Kidney (tissue), 14 donors: Measurements from ENCODE around the gene SLC30A3. TPM values are rescaled to one million over a fixed set of nuclear protein-coding genes. Genes with fewer than 3 reads are reported as not detected.
"Not testable (repeated sequence)": the region's sequence is repeated elsewhere in the genome, so short reads cannot be mapped to it uniquely, and the experiment has no call there.

Experiments
- DNase-seq, 5 donors: peaks; one replicate each; pipeline ENCODE4 v3.0.0-alpha.2; 2013 to 2020
- FAIRE-seq: peaks from 2 replicates; lab custom pipeline; 2012; peaks lifted over from hg19 to GRCh38; lab: Jason Lieb, UNC
- H3K27ac ChIP-seq, 2 donors: one replicate each; pipeline ENCODE4 v1.7.0; 2013; ENCODE audit warnings: low read depth in 2 of 2, low read length in 2 of 2, inconsistent platforms in 1 of 2
- H3K27me3 ChIP-seq: one replicate; pipeline ENCODE4 v1.7.1; 2013; ENCODE audit warnings: low read length, inconsistent platforms; ENCODE audit not compliant: control insufficient read depth, insufficient read depth
- H3K36me3 ChIP-seq, 3 donors: one replicate each; pipeline versions ENCODE4 v1.7.0 to v1.7.1; 2013; ENCODE audit warnings: low read length in 3 of 3, control low read depth in 1 of 3, inconsistent platforms in 1 of 3; ENCODE audit not compliant: insufficient read depth in 3 of 3, control insufficient read depth in 2 of 3
- H3K4me1 ChIP-seq, 3 donors: one replicate each; pipeline versions ENCODE4 v1.7.0 to v1.7.1; 2013; ENCODE audit warnings: low read length in 3 of 3, inconsistent platforms in 1 of 3, low read depth in 1 of 3; ENCODE audit not compliant: control insufficient read depth in 2 of 3, insufficient read depth in 2 of 3
- H3K4me3 ChIP-seq, 3 donors: one replicate each; pipeline versions ENCODE4 v1.7.0 to v1.8.1; 2013; ENCODE audit warnings: low read length in 3 of 3, control low read depth in 1 of 3, inconsistent platforms in 1 of 3
- H3K9ac ChIP-seq, 3 donors: one replicate each; pipeline versions ENCODE4 v1.7.0 to v1.7.1; 2013; ENCODE audit warnings: low read length in 3 of 3, control low read depth in 1 of 3, inconsistent platforms in 1 of 3
- H3K9me3 ChIP-seq, 3 donors: one replicate each; pipeline versions ENCODE4 v1.7.0 to v1.7.1; 2013; ENCODE audit warnings: low read length in 3 of 3, control low read depth in 1 of 3, inconsistent platforms in 1 of 3; ENCODE audit not compliant: control insufficient read depth in 2 of 3, insufficient read depth in 1 of 3
- CTCF ChIP-seq: IDR thresholded peaks from 3 replicates; pipeline ENCODE4 v1.5.1; 2012; ENCODE audit warnings: mild to moderate bottlenecking, moderate library complexity, borderline replicate concordance; ENCODE audit not compliant: insufficient read depth; ENCODE audit errors: extremely low read depth
- intact Hi-C: fragments of 100-400 bp; cut with DNase I; formaldehyde crosslinking; loops from one replicate; pipeline ENCODE4 v1.11.1; 2022
- polyA plus RNA-seq: library from polyadenylated mRNA; stranded (reverse); fragments of 350-450 nt; fragmentation: Illumina TruSeq; extraction: RNeasy Lipid Tissue Mini Kit (QIAGEN cat#74804); gene quantifications from one replicate; pipeline ENCODE4 v1.2.3, GENCODE V29; 2014; ENCODE audit warnings: low read depth, low replicate concordance; ENCODE audit not compliant: insufficient read depth
- total RNA-seq: library from RNA; stranded (reverse); fragmentation: NEBNext Ultra II Directional; extraction: Animal tissue kit (Norgen Biotek cat#: 25700); gene quantifications from one replicate; pipeline ENCODE4 v1.2.1, GENCODE V29; 2021
- donor health status: control.
- donor health status: control.
- donor health status: control.
- donor health status: control.
- donor health status: control.
- donor health status: DM: yes; HTN: yes; CAD: no.
- donor health status: Normal renal cell carcinoma (clear cell type).

The SLC30A3 gene
- total and polyA plus RNA-seq, 2 donors from 2014 or later, result 0.31 TPM; not detected in 1

- intact Hi-C loops, result loop anchor here (10.0 kb wide), 1 partner anchor 333 kb away; no protein-coding TSS in a partner anchor
- Histone ChIP-seq H3K9ac (no peak overlapping the region), H3K9me3 (no peaks in the 10 kb centered on the region), H3K36me3 (no peaks in the 10 kb centered on the region), H3K4me1 (no peaks in the 10 kb centered on the region), H3K27me3 (no peaks in the 10 kb centered on the region), H3K27ac (no peak overlapping the region), H3K4me3 (no peak overlapping the region)
- no peak for DNase-seq
- no peak for TF ChIP-seq CTCF
- FAIRE-seq, result no peak
Observed at GRCh38 chr2:27278010-27278409, 15.2 kb upstream of the SLC30A3 start.

GRCh38 chr2:27275211-27276150 is 12.6 kb upstream of the SLC30A3 start, which contains the start of gene DNAJC5G:
Gene DNAJC5G (plus strand): TSS chr2:27275433. CDS start chr2:27276729, 1,296 bp downstream.
- intact Hi-C loops, result loop anchor here (10.0 kb wide), 1 partner anchor 331 kb away; no protein-coding TSS in a partner anchor
- H3K4me3 ChIP-seq, result no peak within 1 kb of the TSS
- no peaks in the 10 kb centered on the region for H3K36me3 ChIP-seq
- no peaks in the 10 kb centered on the region for H3K4me1 ChIP-seq
- H3K27me3 ChIP-seq, result no peaks in the 10 kb centered on the region
- no peak for FAIRE-seq
- no peak for TF ChIP-seq CTCF
- H3K27ac ChIP-seq, result no peak within 1 kb of the TSS
- H3K9ac ChIP-seq, result no peak within 1 kb of the TSS
- DNase-seq, result no peak
- no peaks in the 10 kb centered on the region for H3K9me3 ChIP-seq

GRCh38 chr2:27272537-27273522 is 10.0 kb upstream of the SLC30A3 start:
- not testable (repeated sequence) for H3K36me3 ChIP-seq, DNase-seq, H3K9me3 ChIP-seq, H3K27ac ChIP-seq, H3K27me3 ChIP-seq, H3K4me3 ChIP-seq, H3K4me1 ChIP-seq, H3K9ac ChIP-seq, FAIRE-seq
- intact Hi-C loops, result loop anchor here (10.0 kb wide), 1 partner anchor 328 kb away; no protein-coding TSS in a partner anchor
